HUES64 (cell line): ENCODE measurements around the gene USP48.
"Not testable (repeated sequence)": the region's sequence is repeated elsewhere in the genome, so short reads cannot be mapped to it uniquely, and the experiment has no call there.

Experiments used
- H3K27ac ChIP-seq: 2 replicates; pipeline ENCODE4 v1.7.0; 2013; ENCODE audit warnings: low read depth, low read length, inconsistent platforms
- H3K27me3 ChIP-seq: 2 replicates; pipeline ENCODE4 v1.6.1; 2013; ENCODE audit warnings: mild to moderate bottlenecking, low read length; ENCODE audit not compliant: insufficient read depth
- H3K36me3 ChIP-seq: 2 replicates; pipeline ENCODE4 v1.6.1; 2013; ENCODE audit warnings: mild to moderate bottlenecking, low read length; ENCODE audit not compliant: insufficient read depth
- H3K4me1 ChIP-seq: 2 replicates; pipeline ENCODE4 v1.6.1; 2013; ENCODE audit warnings: mild to moderate bottlenecking, low read length, moderate library complexity; ENCODE audit not compliant: insufficient read depth
- H3K4me3 ChIP-seq: 2 replicates; pipeline ENCODE4 v1.5.1; 2013; ENCODE audit warnings: mild to moderate bottlenecking, low read length, moderate library complexity
- H3K9ac ChIP-seq: 2 replicates; pipeline ENCODE4 v1.6.1; 2013; ENCODE audit warnings: mild to moderate bottlenecking, low read depth, low read length
- H3K9me3 ChIP-seq: 2 replicates; pipeline ENCODE4 v1.6.1; 2013; ENCODE audit warnings: low read depth, low read length; ENCODE audit not compliant: insufficient read depth
- WGBS: fragments of 150-250, 120-280 bp; methylation state at CpG from one replicate; pipeline ENCODE4 v1.1.7; 2013; ENCODE audit warnings: missing lambda C conversion rate; 5-methylcytosine and 5-hydroxymethylcytosine counted together

USP48 gene

DNA sequence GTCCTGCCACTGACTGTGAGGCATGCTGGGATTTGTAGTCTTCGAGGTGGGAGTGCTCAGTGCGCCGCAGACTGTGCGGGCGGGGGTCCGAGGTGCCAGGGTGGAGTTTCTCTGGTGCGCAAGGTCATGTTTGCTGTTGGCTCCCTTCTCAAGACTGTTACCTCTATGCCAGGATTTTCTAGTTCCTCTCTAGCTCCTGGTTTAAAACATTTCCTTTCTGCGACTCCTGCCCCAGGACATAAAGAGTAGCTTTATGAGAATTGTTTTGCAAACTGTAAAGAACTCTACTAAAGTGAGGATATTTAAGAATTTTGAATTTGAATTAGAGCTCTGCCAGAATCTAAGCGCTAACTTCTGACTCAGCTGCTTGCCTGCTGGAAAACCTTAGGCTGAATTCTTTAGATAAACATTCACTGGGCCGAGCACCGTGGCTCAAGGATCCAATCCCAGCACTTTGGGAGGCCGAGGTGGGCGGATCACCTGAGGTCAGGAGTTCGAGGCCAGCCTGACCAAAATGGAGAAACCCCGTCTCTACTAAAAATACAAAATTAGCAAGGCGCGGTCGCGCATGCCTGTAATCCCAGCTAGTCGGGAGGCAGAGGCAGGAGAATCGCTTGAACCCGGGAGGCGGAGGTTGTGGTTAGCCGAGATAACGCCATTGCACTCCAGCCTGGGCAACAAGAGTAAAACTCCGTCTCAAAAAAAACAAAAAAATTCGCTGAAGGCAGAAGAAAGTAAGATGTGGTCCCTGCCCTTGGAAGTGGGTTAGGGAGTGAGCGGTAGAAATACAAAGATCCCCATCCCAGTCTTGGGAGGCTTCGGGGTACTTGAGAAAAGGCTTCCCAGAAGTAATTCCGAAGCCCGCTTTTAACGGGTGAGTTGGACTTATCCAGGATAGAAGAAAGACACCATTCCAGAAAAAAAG lies 992 bp upstream of the USP48 start:
- WGBS = 36% methylated on average over 32 of the region's 32 CpGs
- H3K4me1 ChIP-seq = no peaks in the 10 kb centered on the region
- peak overlapping the region; percentile 80 for H3K4me3 ChIP-seq
- no peaks in the 10 kb centered on the region for H3K9me3 ChIP-seq
- H3K27ac ChIP-seq = peak overlapping the region; percentile 99
- peak overlapping the region; percentile 97 for H3K9ac ChIP-seq
- H3K27me3 ChIP-seq = no peaks in the 10 kb centered on the region
- no peaks in the 10 kb centered on the region for H3K36me3 ChIP-seq

DNA sequence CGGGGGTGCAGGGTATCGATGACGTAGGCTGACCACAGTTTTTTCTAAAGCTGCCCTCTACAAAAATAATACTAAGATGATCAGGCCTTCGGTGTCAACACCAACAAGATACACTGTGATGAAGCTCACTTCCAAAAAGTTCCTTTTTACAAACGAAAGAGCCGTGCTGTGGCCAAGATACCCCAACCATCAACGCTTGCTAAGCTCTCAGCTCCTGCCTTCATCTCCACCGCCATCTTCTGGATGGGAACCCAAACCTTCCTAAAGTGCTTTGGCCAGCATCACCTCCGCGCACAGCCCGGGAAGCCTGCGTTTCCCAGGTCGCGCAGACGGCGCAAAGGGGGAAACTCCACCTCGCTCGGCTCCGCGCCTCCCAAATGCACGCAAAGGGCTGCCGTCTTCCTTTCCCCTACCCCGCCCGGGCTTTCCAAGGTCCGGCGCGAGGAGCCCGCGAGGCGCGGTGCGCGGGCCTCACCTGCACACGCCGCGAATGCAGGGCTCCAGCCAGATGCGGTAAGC lies 541 bp downstream of the USP48 start:
- H3K9me3 ChIP-seq = 0 out of 2 replicates have a peak, but pooled peaks cover 2% of the 10 kb centered on the region
- peak overlapping the region; percentile 80 for H3K4me3 ChIP-seq
- H3K9ac ChIP-seq = peak overlapping the region; percentile 97
- no peaks in the 10 kb centered on the region for H3K27me3 ChIP-seq
- no peaks in the 10 kb centered on the region for H3K4me1 ChIP-seq
- H3K27ac ChIP-seq = peak overlapping the region; percentile 99
- under 1% methylated on average over 37 of the region's 37 CpGs for WGBS
- H3K36me3 ChIP-seq = no peaks in the 10 kb centered on the region

DNA sequence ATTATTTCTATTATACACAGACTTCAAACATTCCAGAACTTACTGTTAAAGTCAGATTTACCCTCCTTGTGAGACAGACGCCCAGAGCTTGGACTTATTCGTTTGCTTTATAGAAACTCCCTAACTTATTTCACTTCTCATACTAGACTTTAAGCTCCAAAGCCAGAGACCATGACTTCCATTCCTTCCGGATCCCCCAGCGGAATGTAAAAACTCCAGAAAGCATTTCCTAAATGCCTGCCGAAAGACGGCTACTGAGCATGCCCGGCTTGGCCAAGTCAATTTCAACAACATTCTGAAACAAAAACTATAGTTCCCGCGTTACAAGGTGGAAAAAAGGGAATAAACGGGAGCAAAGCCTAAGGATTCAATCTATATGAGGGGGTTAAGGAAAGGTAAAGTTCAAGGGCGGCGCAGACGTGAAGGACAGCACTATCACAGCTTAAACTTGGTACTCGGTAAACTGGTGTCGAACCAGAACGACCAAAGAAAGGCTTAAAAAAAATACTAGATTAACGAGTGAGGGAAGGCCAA lies 1.1 kb downstream of the USP48 start:
- Histone ChIP-seq H3K27me3 (no peaks in the 10 kb centered on the region), H3K4me1 (no peaks in the 10 kb centered on the region)
- under 1% methylated on average over 17 of the region's 17 CpGs for WGBS

DNA sequence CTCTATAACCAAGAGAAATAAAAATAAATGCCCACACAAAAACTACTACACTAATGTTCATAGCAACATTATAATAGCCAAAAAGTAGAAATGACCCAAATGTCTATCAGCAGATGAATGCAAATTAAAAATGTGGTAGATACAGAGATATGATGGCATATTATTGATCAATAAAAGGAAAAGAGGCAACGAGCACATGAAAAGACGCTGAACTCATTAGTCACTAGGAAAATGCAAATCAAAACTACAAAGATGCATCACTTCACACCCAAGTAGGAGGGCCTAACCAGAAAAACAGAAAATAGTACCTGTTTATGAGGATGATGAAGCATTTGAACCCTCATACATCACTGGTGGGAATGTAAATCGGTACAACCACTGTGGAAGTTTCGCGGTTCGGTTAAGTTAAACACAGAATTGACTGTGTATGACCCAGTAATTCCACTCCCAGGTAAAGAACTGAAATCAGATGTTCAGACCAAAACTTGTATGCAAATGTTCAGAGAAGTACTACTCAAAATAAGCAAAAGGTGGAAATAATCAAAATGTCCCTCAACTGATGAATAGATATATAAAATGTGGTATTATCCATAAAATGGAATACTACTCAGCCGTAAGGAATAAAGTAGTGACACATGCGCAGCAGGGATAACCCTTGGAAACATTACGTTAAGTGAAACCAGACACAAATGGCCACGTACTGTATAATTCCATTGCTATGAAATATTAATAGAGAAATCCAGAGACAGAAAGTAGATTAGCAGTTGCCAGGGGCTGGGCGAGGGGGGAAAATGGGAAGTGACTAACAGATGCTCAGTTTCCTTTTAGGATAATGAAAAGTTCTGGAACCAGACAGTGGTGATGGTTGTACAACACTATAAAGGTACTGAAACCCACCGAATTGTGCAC lies 3.1 kb downstream of the USP48 start:
- H3K4me3 ChIP-seq = no peak overlapping the region
- H3K9ac ChIP-seq = no peak overlapping the region
- H3K9me3 ChIP-seq = 0 out of 2 replicates have a peak, but pooled peaks cover 2% of the 10 kb centered on the region
- H3K4me1 ChIP-seq = no peaks in the 10 kb centered on the region
- H3K27me3 ChIP-seq = no peaks in the 10 kb centered on the region
- no peaks in the 10 kb centered on the region for H3K36me3 ChIP-seq
- WGBS = 92% methylated on average over 11 of the region's 12 CpGs
- H3K27ac ChIP-seq = no peak overlapping the region

More for the DNA sequence above, 1.1 kb downstream of the USP48 start:
- Histone ChIP-seq H3K36me3 (no peaks in the 10 kb centered on the region), H3K9ac (peak overlapping the region; percentile 97), H3K4me3 (peak overlapping the region; percentile 80), H3K27ac (peak overlapping the region; percentile 53; the same call in 1 of the 2 replicates), H3K9me3 (0 out of 2 replicates have a peak, but pooled peaks cover 2% of the 10 kb centered on the region)

DNA sequence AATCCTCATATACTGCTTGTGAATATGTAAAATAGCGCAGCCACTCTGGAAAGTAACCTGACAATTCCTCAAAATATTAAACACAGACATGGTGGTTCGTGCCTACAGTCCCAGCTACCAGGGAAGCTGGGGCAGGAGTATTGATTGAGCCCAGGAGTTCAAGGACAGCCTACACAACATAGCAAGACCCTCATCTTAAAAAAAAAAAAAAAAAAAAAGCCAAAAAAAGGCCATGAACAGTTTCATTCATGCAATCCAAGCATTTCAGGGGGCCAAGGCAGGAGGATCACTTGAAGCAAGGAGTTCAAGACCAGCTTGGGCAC lies 4.6 kb downstream of the USP48 start:
- 0 out of 2 replicates have a peak, but pooled peaks cover 2% of the 10 kb centered on the region for H3K9me3 ChIP-seq
- H3K4me3 ChIP-seq = no peak overlapping the region
- no peaks in the 10 kb centered on the region for H3K36me3 ChIP-seq
- H3K4me1 ChIP-seq = no peaks in the 10 kb centered on the region
- no peaks in the 10 kb centered on the region for H3K27me3 ChIP-seq
- no peak overlapping the region for H3K9ac ChIP-seq
- WGBS = 96% methylated on average over 2 of the region's 2 CpGs
- H3K27ac ChIP-seq = no peak overlapping the region

- H3K27me3 ChIP-seq, H3K4me3 ChIP-seq, H3K27ac ChIP-seq, H3K9me3 ChIP-seq, H3K4me1 ChIP-seq, H3K36me3 ChIP-seq, H3K9ac ChIP-seq: not testable (repeated sequence)
- WGBS = 91% methylated on average over 5 of the region's 5 CpGs
Measured at GRCh38 chr1:21776925-21777324, 6.0 kb downstream of the USP48 start.

DNA sequence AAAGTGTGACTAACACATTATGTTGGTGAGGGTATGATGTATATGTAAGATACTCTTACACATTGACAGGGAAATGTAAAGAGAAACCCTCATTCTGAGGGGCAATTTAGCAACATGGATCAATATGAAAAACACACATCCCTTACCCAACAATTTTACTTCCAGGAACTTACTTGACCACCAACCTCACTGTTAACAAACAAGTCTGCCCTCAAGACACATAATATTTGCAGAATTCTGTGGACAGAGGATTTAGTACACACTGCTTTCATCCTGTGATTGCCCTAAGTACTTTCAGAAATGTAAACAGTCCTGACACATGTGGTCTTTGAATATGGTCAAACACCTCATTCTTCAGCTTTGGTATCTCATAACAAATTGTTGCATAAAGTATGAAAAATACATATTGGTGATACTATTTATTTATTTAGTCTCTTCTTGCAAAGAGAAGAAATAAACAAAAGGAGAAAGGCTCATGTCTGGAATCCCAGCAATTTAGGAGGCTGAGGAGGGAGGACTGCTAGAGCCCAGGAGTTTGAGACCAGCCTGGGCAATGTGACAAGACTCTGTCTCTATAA lies 6.9 kb downstream of the USP48 start:
- Histone ChIP-seq H3K27me3 (no peaks in the 10 kb centered on the region), H3K9me3 (0 out of 2 replicates have a peak, but pooled peaks cover 2% of the 10 kb centered on the region), H3K4me3 (no peak overlapping the region), H3K27ac (no peak overlapping the region), H3K4me1 (no peaks in the 10 kb centered on the region), H3K9ac (no peak overlapping the region), H3K36me3 (no peaks in the 10 kb centered on the region)

GRCh38 chr1:21775550-21775914 lies 7.4 kb downstream of the USP48 start:
- H3K27me3 ChIP-seq = no peaks in the 10 kb centered on the region
- H3K36me3 ChIP-seq = no peaks in the 10 kb centered on the region
- H3K4me1 ChIP-seq = no peaks in the 10 kb centered on the region
- H3K27ac ChIP-seq = no peak overlapping the region
- no peak overlapping the region for H3K9ac ChIP-seq
- no peak overlapping the region for H3K4me3 ChIP-seq
- 89% methylated on average over 2 of the region's 2 CpGs for WGBS
- 0 out of 2 replicates have a peak, but pooled peaks cover 2% of the 10 kb centered on the region for H3K9me3 ChIP-seq

- WGBS = 94% methylated on average over 15 of the region's 15 CpGs
- Histone ChIP-seq H3K4me1 (no peaks in the 10 kb centered on the region), H3K27me3 (no peaks in the 10 kb centered on the region), H3K9ac (no peak overlapping the region), H3K9me3 (0 out of 2 replicates have a peak, but pooled peaks cover 2% of the 10 kb centered on the region), H3K4me3 (no peak overlapping the region), H3K36me3 (no peaks in the 10 kb centered on the region), H3K27ac (no peak overlapping the region)
Measured at GRCh38 chr1:21774835-21775549, 8.0 kb downstream of the USP48 start.

- H3K4me1 ChIP-seq = no peaks in the 10 kb centered on the region
- 0 out of 2 replicates have a peak, but pooled peaks cover 2% of the 10 kb centered on the region for H3K9me3 ChIP-seq
- H3K27me3 ChIP-seq = no peaks in the 10 kb centered on the region
- H3K9ac ChIP-seq = no peak overlapping the region
- H3K4me3 ChIP-seq = no peak overlapping the region
- WGBS = 96% methylated on average over 3 of the region's 3 CpGs
- 0 out of 2 replicates have a peak, but pooled peaks cover 2% of the 10 kb centered on the region for H3K36me3 ChIP-seq
- H3K27ac ChIP-seq = no peak overlapping the region
Measured at GRCh38 chr1:21773585-21773984, 9.4 kb downstream of the USP48 start.
